Activated CD4-positive, alpha-beta T cell treated with anti-CD3 and anti-CD28 coated beads, Interleukin-10, Interleukin-2, amounts not matched to agents 100 ng/mL and 50 ng/mL, durations not matched to agents 16 hours and 8 hours (primary cell): ENCODE data around the gene AHI1.

Source experiments
- DNase-seq: peaks from one replicate; pipeline ENCODE4 v3.0.0-alpha.2; 2020

The AHI1 gene

DNA sequence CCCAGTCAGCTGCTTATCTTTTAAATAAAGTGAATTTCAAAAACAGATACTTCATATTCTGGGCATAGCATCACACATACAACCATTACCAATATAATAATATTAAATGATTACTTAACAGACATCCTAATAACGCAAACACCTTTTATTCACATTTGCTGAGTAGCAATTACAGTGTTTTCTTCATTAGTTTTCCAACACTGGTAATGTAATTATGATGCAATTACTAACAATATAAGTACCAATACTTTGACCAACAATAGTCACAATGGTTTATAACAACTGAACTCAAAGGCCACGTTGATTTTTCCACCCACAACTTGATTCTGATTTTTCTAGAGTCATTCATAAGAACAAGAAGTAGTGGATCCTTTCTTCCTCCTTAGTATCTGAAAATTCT lies 212.4 kb downstream of the AHI1 start:
- no peak for DNase-seq

DNA sequence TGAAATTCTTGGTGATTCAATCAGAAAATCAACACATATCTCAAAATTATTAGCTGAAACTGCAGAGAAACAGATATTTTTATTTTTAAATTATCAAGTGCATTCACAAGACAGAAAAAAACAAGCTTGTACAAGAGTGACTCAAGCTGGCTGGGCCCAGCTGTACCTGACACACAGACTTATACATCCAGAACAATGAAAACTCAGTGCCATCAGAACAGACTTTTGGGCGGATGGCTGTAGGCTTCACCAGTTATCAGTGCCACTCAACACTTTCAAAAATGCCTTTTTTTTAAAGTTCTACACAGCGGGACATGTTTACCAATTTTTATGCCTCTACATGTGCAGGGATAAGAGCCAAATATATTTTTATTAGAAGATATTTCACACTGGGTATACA lies 213.6 kb downstream of the AHI1 start:
- DNase-seq, result no peak

DNA sequence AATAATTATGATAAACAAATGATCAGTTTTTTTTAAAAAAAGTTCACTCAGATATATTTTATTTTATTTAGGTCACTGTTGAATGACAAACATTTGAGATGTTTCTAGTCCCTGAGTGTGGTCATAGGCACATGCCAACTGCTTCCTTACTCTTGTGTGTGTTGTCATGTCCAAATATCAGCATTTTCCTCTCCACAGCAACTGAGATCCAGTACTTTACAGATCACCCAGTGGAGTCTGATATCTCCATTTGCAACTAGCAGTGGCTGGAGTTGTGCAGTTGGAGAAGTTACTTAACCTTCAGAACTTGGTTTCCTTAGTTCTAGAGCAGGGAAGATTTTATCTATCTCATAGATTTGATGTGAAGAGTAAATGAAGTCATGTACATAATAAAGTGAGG lies 215.1 kb downstream of the AHI1 start:
- no peak for DNase-seq

DNA sequence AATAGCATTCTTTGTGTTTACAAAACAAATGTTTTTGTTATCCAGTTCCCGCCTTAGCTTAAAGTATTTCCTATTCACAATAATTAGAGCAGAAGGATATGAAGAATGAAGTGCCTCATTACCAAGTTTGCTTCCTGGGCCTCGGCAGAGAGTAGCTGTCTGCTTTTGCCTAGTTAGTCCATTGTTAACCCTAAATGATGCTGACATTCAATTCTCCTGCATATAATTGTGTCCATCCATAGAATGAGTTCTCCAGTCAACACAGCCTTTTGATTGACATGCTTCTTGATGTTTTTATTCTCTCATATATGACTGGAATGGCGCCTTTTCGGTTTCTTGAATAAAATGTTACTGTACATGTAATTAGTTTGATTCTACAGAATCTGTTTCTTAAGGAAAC lies 215.6 kb downstream of the AHI1 start:
- DNase-seq, result no peak

DNA sequence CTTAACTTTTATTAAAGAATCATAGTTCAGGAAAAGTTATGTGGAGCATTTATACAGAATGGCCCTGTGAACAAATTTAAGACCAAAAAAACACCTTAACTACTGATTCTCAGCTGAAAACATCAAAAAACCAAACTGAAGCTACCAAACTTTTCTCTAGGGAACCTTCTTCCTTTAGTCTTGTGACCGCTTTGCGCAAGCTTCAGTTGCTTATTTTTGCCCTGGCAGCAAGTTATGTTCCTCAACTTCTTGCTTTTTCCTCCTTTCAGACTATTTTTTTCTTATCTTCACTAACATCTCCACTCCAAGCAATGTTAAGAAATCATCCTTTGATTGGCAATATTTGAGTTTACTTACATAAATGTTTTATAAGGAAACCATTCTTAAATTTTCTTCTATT lies 216.3 kb downstream of the AHI1 start:
- no peak for DNase-seq

DNA sequence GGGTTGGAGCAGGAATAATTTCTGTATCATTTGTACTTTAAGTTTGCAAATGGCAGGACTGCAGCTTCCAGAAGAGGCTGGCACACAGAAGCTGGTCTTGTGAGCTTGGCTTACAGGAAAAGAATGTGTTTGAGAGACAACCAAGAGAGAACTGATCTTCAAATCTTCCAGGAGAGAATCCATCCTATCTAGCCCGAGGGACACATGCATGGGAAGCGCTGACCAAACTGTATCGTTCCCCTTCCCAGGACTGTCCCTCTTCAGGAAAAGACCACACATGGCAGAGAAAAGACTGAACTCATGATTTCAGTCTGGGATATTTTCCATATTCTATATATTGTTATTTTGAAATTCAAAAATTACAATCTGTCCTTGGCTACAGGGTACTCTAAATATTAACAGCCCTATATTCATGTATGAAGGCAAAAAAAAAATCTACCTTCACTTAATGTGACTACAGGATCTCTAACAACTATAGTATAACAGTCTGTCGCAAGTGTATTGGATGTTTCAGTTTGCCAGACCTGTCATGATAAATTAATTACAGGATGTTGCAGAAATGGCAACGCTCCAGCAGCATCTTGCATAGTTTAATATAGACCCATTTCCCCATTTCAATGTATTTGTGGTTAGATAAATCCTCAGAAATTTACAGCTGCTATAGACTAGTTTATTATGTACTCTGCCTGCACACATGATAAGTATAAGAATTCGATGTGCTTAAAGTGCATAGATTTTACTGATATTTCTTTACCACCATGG lies 217.0 kb downstream of the AHI1 start:
- no peak for DNase-seq

DNA sequence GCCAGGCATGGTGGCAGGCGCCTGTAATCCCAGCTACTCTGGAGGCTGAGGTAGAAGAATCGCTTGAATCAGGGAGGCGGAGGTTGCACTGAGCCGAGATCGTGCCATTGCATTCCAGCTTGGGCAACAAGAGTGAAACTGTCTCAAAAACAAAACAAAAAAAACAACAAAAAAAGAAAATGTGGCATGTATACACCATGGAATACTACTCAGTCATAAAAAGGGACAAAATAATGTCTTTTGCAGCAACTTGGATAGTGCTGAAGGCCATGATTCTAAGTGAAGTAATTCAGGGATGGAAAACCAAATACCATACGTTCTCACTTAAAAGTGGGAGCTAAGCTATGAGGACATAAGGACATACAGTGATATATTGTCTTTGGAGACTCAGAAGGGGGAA lies 220.1 kb downstream of the AHI1 start:
- DNase-seq, result no peak

DNA sequence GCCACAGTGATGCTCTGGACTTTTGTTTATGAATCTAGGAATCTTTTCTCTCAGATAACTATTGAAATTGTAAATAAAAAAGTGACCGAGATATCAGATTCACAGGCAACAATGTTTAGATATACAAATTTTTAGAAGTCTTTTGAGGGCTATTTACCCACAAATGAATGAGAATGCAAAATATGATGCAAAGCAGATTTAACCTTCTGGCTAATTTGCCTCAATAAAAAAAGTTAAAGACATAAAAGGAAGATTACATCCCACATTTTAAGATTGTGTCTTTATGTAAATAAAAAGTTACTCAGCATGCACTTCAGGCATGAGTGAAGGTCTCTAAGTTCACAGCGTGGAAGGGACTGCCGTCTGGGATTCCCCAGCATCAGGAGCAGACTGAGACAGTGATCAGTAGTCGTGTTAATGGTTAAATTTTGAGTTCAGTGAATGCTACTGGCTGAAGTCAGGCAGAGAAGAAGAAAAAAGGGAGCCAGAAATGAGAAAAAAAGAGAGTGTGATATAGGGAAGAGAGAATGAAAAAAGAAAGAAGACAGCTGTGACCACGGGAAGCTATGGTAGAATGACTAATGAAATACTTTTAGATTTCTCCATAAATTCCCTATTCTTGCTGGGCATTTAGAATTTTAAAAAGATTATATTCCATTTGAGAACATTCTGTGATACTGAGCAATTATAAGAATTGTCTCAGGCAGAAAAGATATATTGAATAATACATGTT lies 222.8 kb downstream of the AHI1 start:
- DNase-seq, result no peak

DNA sequence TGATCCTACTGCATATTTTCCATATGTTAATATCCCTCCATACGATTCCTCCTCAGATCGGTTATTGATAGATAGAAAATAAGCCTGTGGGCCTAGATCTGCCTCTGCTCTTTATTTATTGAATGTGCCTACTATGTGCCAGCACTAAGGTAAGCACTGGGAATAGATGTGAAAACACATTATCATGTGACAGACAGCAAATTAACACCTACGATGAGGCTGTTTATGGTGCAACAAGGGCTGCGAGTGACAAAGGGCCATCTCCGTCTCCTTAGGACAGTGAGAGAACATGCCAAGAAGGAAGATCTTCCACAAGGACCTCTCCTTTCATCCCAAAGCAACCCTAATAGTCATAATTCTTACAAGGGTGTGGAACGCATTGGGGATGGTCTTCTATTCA lies 225.9 kb downstream of the AHI1 start:
- DNase-seq, result no peak

DNA sequence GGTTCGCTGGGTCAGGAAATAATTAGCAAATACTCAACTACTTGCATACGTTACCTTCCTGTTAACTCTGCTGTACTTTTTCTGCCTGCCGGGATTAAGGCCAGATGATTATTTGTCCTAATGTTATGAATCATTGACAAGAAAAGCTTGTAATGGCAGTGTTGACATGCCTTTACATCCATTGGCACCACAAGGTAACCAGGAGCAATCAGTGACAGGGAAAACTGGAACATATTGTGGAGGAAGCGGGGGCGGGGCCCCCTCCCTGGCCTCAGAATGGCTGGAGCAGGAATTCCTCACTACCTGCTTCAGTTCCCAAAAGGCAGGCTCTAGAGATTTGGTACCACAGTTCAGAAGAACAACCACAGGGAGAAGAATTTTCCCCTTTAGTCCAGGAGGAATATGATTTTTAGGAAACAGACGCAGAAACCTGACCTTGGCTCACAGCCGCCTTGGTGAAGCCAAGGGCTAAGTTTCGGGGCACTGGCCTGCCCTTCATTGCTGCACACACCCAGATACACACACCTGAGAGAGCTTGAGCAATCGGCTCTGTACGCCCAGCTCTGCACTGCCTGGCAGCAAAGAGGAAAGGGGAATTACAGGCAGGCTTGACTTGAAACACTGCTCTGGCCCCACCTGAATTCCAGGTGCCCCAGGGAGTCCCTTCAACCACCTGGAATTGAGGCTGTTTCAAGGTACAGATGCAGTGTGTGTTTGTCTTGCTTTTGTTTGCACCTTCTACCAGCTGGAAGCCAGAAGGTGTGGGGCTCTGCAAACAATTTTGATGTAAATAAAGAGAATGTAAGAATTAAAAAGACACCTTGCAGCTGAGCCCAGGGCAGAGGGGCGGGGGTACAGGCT lies 226.6 kb downstream of the AHI1 start:
- no peak for DNase-seq

DNA sequence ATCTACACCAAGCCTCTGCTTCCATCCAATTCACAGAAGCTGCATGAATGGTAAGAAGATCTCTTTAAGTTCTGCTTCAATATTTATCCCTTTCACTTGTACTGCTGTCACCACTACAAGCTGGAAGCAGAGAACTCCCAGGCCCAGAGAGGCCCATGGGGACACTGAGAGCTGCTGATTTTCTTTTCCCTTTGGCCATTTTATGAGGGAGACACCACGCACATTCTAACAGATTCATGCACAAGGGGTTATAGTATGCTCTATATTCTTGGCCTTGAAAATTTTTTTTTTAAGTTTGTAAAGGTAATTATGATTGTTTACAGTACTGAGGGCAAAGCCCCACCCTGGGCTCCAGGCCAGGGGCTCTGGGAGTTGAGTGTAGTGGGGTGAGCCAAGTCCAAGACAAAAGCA lies 228.1 kb downstream of the AHI1 start:
- DNase-seq, result no peak

DNA sequence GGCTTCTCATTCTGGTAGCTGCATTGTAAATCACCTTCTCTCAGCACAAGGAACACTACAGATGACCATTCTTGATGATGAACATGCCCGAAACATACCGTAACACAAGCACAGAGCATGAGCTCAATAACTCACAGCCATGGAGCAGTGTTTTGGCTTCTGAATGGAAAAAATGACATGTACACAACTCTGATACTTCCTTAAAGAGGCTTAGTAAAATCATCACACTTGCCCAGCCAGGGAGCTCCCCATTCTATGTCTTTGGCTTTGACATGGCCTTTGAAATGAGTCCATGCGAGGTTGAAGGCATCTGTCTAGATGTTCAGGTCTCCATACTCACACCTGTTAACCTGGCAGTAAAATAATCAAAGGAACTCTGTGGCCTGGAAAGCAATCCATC lies 228.8 kb downstream of the AHI1 start:
- no peak for DNase-seq

DNA sequence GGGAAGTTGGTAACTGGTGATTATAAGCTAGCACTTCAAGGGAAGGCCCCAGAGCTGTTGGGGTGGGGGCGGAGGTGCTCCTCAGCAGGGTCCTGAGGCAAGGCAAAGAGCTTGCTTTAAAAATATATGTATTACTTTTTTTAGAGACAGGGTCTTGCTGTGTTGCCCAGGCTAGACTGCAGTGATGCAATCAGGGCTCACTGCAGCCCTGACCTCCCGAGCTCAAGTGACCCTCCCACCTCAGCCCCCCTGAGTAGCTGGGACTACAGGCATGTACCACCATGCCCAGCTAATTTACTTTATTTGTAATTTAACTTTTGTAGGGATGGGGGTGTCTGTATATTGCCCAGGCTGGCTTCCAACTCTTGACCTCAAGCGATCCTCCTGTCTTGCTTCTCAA lies 229.3 kb downstream of the AHI1 start:
- DNase-seq, result no peak

DNA sequence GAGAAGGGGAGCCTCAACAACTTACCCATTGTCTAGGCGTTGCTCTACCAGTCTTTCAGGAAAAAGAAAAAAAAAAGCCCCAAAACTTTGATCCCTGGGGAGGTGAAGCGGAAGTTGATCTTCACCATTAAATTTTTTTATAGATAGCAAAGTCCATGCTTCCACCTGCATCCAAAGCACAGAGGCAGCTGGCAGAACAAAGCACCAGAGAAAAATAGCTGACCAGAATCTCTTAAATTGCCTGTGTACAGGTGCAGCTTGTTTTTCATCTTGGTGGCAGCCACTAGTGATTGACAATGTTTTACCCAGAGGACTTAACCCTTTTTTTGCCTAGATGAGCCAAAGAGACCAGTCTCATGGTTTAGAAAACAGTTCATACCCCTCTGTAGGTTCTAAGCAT lies 230.5 kb downstream of the AHI1 start:
- no peak for DNase-seq

DNA sequence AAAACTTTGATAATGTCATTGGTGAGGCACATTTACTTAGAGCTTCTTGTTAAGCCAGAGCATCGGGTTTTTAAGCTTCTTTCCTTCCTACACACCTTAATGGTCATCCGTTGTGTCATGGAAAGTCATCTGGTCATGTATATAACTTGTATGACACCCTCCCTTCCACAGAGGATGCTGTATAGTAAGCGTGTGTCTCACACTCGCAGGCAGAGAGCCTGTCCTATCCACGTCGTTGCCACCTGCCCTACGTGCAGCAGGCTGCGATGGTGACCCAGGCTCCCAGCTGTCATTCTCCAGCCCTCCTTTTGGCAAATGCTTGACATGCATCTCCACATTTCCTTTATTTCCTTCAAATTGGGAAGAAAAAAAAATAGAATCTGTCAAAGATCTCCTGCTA lies 230.9 kb downstream of the AHI1 start:
- no peak for DNase-seq

DNA sequence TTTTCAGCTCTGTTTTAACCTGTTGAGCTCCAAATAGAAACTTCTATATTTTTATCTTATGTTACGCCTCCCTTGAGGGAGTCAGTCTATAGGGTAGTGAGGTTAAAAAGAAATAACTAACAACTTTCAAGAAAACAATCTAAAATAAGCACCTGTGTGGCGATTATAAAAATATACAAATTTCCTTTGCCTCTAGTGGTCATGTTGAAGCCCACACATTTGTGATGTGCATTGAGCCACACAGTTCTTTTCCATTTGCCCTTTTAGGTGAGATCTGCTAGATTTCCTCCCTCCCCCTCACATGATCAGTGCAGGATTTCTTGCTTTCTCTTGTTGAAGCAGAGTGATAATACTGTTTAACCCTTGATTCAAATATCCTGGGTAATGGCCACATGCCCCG lies 232.3 kb downstream of the AHI1 start:
- no peak for DNase-seq

DNA sequence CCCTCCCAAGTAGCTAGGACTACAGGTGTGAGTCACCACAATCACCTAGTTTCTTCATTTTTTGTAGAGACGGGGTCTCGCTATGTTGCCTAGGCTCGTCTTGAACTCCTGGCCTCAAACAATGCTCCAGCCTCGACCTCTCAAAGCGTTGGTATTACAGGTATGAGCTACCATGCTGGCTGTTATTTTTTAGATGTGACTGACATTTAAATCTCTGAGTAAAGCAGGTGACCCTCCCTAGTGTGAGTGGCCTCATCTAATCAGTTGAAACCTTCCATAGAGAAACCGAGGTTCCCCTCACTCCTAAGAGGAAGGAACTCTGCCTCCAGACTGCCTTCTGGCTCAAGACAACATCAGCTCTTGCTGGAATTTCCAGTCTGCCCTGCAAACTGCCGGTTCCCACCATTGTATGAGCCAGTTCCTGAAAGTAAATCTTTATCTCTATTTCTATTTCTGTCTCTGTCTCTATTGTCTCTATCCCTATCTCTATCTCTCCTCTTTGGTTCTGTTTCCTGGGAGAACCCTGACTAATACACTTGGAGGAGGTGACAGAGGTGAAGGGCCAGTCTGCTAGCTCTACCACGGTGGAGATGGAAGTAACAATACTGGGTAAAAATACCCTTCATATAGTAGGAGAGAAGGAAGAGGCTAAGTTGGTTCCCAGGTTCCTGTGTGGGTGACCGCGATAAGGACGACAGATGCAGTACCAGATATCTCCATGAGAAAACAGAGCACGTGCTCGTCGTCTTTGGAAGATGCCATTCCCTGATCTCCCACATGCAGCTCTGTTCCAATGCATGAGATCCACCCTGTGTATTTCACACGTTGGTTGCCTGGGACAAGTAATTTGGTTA lies 235.4 kb downstream of the AHI1 start:
- DNase-seq, result no peak

DNA sequence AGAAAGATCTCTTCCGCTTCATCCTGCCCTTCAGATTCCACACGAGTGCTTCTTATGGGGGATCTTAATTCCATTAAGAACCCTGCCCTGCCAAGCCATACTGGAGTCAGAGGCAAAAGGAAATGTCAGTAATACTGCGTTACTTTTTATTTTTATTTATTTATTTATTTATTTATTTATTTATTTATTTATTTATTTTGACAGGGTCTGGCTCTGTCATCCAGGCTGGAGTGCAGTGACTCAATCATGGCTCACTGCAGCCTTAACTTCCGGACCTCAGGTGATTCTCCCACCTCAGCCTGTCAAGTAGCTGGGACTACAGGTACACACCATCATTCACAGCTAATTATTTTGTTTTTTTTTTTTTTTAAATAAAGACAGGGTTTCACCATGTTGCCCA lies 236.9 kb downstream of the AHI1 start:
- no peak for DNase-seq

DNA sequence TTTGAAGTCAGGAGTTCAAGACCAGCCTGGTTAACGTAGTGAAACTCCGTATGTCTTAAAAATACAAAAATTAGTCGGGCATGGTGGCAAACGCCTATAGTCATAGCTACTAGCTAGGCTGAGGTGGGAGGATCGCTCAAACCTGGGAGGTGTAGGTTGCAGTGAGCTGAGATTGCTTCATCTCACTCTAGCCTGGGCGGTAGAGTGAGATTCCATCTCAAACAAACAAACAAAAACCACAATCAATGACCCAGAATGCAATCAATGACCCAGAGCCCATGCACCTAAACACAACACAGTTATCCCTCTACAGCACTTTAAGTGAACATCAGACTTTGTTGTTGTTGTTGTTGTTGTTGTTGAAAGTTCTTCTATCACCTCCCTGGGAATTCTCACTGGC lies 238.6 kb downstream of the AHI1 start:
- no peak for DNase-seq

DNA sequence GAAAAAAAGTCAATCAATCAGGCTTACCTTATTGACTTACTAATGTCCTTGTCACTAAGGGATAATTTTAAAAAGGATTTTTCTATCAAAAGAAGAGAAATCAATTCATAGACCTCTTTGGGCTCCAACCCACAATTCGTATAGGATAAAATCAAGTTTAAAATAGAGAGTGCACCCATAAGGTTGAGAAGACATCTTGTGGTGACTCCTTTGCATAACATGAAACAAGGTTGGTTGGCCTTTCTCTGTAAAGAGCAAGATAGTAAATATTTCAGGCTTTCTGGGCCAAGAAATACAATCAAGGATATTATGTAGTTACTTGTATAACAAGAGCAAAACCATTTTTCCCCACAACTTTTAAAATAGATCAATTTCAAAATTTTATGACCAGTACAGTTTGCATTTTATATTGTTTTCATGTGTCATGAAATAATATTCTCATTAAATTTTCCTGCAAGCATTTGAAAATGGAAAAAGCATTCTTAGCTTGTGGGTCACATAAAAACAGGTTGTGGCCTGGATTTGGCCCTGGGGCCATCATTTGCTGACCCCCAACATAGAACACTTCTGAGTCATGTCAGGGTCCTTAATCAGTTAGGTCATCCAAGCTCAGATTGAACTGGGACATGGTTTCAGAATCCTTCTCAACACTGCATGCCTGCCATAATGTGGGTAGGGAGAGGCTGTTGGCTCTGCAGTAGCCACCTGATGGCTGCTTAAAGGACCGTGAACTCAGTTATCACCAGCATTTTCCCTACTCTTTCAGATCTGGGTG lies 239.7 kb downstream of the AHI1 start:
- peak; percentile 20 for DNase-seq

DNA sequence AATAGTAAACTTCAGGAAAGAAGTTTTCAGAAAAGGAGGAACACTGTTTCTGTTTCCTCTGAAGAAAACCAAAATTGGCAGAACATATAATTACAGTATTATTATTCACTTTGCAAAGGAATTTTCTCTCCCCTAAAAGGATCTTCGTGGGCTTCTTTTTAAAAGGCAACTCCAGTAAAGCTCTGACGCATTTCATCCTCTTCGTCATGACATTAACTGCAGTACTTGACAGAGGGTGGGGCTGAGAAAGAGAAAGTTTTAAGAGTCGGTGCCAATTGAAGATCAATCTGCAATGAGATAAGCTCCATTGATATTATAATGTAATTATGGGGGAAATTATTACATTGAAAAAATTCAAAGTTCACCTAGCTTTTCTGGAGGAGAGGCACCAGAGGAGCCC lies 240.7 kb downstream of the AHI1 start:
- DNase-seq, result no peak

DNA sequence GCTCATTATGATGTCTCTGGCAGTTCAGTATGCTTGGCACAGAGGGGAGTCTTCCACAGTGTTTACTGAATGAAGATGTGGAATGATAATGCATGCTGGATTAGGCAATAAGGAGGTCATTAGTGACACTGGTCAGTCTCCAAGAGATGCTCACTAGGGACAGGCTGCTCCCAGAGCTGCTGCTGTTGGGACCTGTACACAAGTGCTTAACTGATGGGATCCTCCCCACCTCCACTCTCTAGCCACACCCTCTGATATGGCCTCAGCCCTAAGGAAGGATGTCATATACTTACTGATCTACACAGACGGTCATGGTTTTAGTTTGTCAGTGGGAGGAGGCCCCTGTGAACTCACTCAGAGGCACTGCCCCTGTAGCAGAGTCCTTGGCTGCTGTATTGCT lies 243.1 kb downstream of the AHI1 start:
- DNase-seq, result no peak
